ENCODE data around the gene TDRD12.

- TF ChIP-seq ZNF274 (IDR thresholded peaks at IDR 0.05; ENCODE audit: low read depth, low read length) (no peak), SUZ12 (IDR thresholded peaks at IDR 0.05; ENCODE audit: extremely low read depth, insufficient read depth, insufficient read length) (no peak), YY1 (IDR thresholded peaks at IDR 0.05; ENCODE audit: insufficient read depth, insufficient read length) (no peak)
Observed at GRCh38 chr19:32869369-32869965, 149.9 kb downstream of the TDRD12 start, which contains the start of gene SLC7A9.

All from NT2/D1 (cell line).